GM23338 (cell line): ENCODE results near the gene SERGEF.

Source experiments
- CREB1 ChIP-seq: fragments of 250-450 bp; sonication (Bioruptor Pico); IDR thresholded peaks from 2 replicates; pipeline ENCODE4 v1.5.0; 2020; ENCODE audit warnings: low read depth, mild to moderate bottlenecking, moderate library complexity
- CTCF ChIP-seq, 2 experiments: fragments of 200-600 bp in 1 of 2; sonication (generic) in 1 of 2; conservative IDR thresholded peaks; 2 replicates each; pipeline versions ENCODE4 v1.5.1 to v1.6.1; 2016 to 2017; ENCODE audit warnings: antibody characterized with exemption in 2 of 2, low read depth in 2 of 2, mild to moderate bottlenecking in 2 of 2, moderate library complexity in 1 of 2
- ETS1 ChIP-seq: IDR thresholded peaks from 2 replicates; pipeline ENCODE4 v1.6.1; 2016; ENCODE audit warnings: antibody characterized with exemption
- EZH2 ChIP-seq: fragments of 200-600 bp; sonication (generic); IDR thresholded peaks from one replicate; pipeline ENCODE4 v1.8.0; 2017; ENCODE audit warnings: antibody characterized with exemption, mild to moderate bottlenecking, low read depth; ENCODE audit not compliant: unreplicated experiment
- EZH2phosphoT487 ChIP-seq: fragments of 200-600 bp; sonication (generic); IDR thresholded peaks from one replicate; pipeline ENCODE4 v1.8.1; 2018; ENCODE audit warnings: antibody characterized with exemption; ENCODE audit not compliant: unreplicated experiment
- JUNB ChIP-seq: IDR thresholded peaks from one replicate; pipeline ENCODE4 v1.6.1; 2016; ENCODE audit warnings: antibody characterized with exemption; ENCODE audit not compliant: unreplicated experiment
- POLR2AphosphoS5 ChIP-seq: IDR thresholded peaks from 2 replicates; pipeline ENCODE4 v1.6.1; 2016; ENCODE audit warnings: antibody characterized with exemption, low read depth
- REST ChIP-seq: IDR thresholded peaks from one replicate; pipeline ENCODE4 v1.6.1; 2018; ENCODE audit warnings: antibody characterized with exemption; ENCODE audit not compliant: unreplicated experiment
- STAT1 ChIP-seq: IDR thresholded peaks from one replicate; pipeline ENCODE4 v1.6.1; 2016; ENCODE audit warnings: antibody characterized with exemption; ENCODE audit not compliant: unreplicated experiment
- ZNF114 ChIP-seq: fragments of 250-450 bp; sonication (Bioruptor Pico); IDR thresholded peaks from 2 replicates; pipeline ENCODE4 v1.5.0; 2020; ENCODE audit warnings: mild to moderate bottlenecking, moderate library complexity
- ZNF331 ChIP-seq: fragments of 250-450 bp; sonication (Bioruptor Pico); IDR thresholded peaks from 2 replicates; pipeline ENCODE4 v1.5.0; 2020; ENCODE audit warnings: low read depth, mild to moderate bottlenecking, moderate library complexity
- ZNF462 ChIP-seq: fragments of 250-450 bp; sonication (Bioruptor Pico); IDR thresholded peaks from 2 replicates; pipeline ENCODE4 v1.5.0; 2020; ENCODE audit warnings: mild to moderate bottlenecking, moderate library complexity

- TF ChIP-seq CTCF (conservative IDR thresholded peaks at IDR 0.05; ENCODE audit: low read depth in 2 of 2) (no peak), EZH2phosphoT487 (no peak), REST (no peak), POLR2AphosphoS5 (no peak), EZH2 (no peak), ZNF114 (CRISPR knock-in tag) (no peak), CREB1 (CRISPR knock-in tag) (no peak), ETS1 (no peak), JUNB (no peak), STAT1 (no peak), ZNF331 (CRISPR knock-in tag) (no peak), ZNF462 (no peak)
These were observed 76.1 kb downstream of the SERGEF start for GRCh38 chr11:17936790-17937189.
